ENCODE data around the gene PPP6R1. TPM values are rescaled to one million over a fixed set of nuclear protein-coding genes. Genes with fewer than 3 reads are reported as not detected.

The PPP6R1 gene
- total RNA-seq, 1 donor from 2014 or later: 43.8 TPM

- H3K4me3 ChIP-seq (ENCODE audit: low read depth, low read length): no peak overlapping the region
- TF ChIP-seq CTCF (conservative IDR thresholded peaks at IDR 0.05; ENCODE audit: low read depth, low read length): no peak
- no peak for DNase-seq (ENCODE audit: low read depth)
These were observed 15.3 kb upstream of the PPP6R1 start for GRCh38 chr19:55273978-55274707.

- no peak for DNase-seq (ENCODE audit: low read depth)
- TF ChIP-seq CTCF (conservative IDR thresholded peaks at IDR 0.05; ENCODE audit: low read depth, low read length): no peak
- H3K4me3 ChIP-seq (ENCODE audit: low read depth, low read length): no peak overlapping the region
These were observed 13.3 kb upstream of the PPP6R1 start for GRCh38 chr19:55272142-55272541.

GRCh38 chr19:55270172-55270942 is 11.5 kb upstream of the PPP6R1 start:
- no peak for TF ChIP-seq CTCF (conservative IDR thresholded peaks at IDR 0.05; ENCODE audit: low read depth, low read length)
- no peak for DNase-seq (ENCODE audit: low read depth)
- no peak overlapping the region for H3K4me3 ChIP-seq (ENCODE audit: low read depth, low read length)

- TF ChIP-seq CTCF (conservative IDR thresholded peaks at IDR 0.05; ENCODE audit: low read depth, low read length): no peak
- no peak for DNase-seq (ENCODE audit: low read depth)
- H3K4me3 ChIP-seq (ENCODE audit: low read depth, low read length): no peak overlapping the region
These were observed 10.5 kb upstream of the PPP6R1 start for GRCh38 chr19:55269299-55269698.

GRCh38 chr19:55266840-55267239 is 8.0 kb upstream of the PPP6R1 start:
- TF ChIP-seq CTCF (conservative IDR thresholded peaks at IDR 0.05; ENCODE audit: low read depth, low read length): no peak
- H3K4me3 ChIP-seq (ENCODE audit: low read depth, low read length): no peak overlapping the region
- DNase-seq (ENCODE audit: low read depth): no peak

GRCh38 chr19:55266404-55266803 is 7.6 kb upstream of the PPP6R1 start:
- DNase-seq (ENCODE audit: low read depth): no peak
- H3K4me3 ChIP-seq (ENCODE audit: low read depth, low read length): no peak overlapping the region
- TF ChIP-seq CTCF (conservative IDR thresholded peaks at IDR 0.05; ENCODE audit: low read depth, low read length): no peak

Data from epithelial cell of proximal tubule (primary cell).